NOMO-1 treated with dmso at 0.1 percent for 144 hours (cell line): ENCODE data around the gene LCOR.

Experiments
- DNase-seq: peaks from one replicate; lab custom pipeline; 2025; ENCODE audit not compliant: unreplicated experiment; lab: John Stamatoyannopoulos, UW

LCOR gene

GRCh38 chr10:97006364-97006763 is 174.3 kb downstream of the LCOR start:
- DNase-seq = no peak

DNA sequence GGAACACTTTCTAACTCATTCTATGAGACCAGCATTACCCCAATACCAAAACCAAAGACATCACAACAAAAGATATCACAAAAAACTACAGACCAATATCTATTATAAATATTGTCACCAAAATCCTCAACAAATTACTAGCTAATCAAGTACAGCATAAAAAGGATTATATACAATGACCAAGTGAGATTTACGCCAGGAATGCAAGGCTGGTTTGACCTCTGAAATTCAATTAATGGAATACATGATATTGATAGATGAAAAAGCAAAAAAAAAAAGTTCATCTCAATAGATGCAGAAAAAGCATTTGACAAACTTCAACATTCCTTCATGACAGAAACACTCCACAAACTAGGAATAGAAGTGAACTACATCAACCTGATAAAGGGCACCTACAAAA is 175.3 kb downstream of the LCOR start:
- no peak for DNase-seq

DNA sequence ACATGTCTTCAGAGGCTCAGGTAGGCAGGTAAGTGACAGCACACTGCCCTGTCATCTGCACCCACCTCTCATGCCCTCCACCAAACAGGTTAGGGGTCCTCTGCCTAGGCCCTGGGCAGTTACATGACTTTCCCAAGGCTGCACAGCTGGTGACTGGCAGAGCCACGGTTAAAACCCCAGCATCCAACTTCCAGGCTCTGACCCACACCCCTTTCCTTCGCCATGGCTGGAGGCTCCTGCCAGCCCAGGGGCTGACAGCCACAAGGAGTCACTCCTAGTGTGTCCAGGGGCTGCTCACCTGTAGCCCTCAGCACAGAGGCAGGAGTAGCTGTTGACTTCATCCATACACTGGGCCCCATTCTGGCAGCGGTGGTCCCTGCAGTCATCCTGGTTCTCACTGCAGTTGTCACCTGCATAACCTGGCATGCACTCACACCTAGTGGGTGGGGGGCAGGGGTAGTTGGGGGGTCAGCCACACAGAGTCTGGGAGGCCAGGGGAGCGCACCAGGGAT is 178.7 kb downstream of the LCOR start:
- DNase-seq = no peak

- no peak for DNase-seq
These were observed 179.3 kb downstream of the LCOR start for GRCh38 chr10:97011397-97011796.

DNA sequence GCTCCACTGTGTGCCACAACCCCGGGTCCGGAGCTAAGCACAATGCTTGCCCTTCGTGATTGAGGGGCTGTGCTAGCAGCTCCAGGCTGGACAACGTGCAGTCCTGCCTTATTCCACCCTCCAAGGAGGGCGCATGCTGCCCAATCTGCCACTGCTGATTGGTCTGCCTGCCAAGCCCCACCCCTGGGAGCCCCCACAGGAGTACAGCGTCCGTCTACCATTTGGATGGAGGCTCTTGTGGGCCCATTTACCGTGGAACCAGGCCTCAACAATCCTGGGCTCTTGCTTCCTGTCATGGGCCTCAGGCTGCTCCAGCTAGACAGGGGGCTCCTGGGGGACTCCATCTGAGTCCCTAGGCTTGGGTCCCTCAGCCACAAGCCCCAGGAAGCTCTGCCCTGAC is 180.4 kb downstream of the LCOR start:
- DNase-seq = no peak

DNA sequence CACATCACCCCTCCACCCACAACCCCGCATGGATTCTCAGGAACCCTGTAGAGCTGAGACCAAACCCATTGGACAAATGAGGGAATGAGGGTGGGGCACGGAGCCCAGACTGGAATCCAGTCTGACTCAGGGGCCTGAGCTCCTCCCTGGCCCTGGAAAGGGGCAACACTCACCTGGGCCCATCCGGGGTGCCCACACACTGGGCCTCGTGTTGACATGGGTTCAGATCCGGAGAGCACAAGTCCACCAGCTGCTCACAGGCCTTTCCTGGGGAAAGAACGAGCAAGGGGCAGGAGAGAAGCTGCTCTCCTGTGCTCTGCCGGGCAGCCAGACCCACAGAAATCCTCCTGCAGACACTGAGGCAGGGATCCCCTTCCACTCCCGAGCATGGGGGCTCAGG is 181.5 kb downstream of the LCOR start:
- no peak for DNase-seq

DNA sequence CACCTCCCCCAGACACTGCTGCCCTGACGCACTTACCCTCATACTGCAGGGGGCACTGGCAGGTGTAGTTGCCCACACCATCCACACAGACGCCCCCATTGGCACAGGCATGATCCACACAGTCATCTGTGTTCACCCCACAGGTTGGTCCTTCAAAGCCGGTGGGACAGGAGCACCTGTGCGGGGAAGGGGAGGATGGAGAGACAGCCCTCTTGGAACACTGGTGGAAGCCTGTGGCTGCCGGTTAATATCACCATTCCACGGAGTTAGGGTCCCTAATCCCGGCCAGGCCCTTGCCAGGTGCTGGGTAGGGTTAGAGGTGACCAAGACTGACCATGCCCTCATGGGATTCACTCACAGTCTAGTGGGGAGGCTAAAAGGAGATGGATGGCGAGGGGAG is 181.9 kb downstream of the LCOR start:
- no peak for DNase-seq

DNA sequence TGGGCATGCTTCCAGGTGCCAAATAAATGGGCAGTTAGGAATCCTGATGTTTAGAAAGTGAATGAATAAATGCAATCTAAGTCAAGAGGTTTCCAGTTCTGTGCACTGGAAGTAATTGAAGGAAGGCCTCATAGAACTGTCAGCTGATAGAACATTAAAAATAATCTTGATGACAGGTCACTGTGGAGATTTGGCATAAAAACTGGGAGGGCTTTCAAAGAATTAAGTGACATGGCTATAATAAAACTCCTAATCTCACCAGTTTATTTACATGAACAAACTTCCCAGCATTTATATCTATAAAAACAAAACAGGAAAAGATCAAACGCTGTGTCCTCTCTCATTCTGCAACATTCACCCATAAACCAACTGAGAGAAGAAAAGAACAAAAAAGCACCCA is 183.1 kb downstream of the LCOR start:
- DNase-seq = no peak

DNA sequence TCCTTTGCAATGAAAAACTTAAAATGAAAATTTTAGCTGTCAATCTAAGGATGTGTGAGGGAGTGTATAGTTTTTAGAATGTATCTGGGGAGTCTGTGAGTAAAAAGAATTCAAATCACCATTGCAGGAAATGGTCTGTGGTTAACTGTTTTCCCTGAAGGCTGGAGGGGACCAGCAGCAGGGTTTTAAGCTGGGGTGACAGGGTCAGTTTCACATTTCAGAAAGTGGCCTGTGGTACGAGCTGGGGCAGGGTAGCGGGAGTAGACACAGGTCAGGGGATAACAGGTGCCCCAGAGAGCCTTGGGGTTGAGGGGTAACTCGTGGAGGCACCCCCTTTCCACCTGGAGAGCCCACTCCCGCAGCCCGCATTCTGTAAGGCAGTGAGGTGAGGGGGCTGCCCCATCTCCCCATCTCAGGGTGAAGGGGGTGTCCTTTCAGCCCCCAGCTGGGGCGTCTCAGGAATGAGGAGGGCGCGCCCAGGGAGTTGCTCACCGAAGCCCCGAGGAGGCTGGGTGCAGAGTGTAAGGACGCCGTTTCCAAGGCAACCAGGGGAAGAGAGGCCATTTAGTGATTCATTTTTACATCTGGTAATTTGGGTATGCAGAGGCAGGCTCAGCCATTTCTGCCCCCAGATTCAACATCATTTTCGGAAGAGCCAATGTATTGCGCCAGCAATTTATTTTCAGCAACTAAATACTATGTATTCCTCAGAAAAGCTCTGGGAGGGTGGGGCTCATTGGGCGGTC is 184.8 kb downstream of the LCOR start:
- no peak for DNase-seq

DNA sequence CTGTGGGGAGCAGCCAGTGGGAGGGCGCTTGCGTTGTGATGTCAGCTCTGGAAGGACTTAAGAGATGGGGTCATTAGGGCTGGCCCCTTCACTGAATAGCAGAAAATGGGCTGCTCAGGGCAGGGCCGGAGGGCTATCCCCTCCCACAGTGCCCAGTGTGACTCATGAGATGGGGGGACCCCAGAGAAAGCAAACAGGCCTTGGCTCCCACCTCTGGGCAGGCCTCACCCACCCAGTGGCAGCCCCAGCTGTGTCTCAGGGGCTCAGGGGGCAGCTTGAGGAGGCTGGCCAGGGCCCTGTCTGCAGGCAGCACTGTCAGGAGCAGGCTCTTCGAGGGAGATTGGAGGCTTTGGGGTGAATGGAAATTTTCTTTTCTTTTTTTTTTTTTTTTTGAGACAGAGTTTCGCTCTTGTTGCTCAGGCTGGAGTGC is 185.4 kb downstream of the LCOR start:
- no peak for DNase-seq

GRCh38 chr10:97018251-97019212 is 186.4 kb downstream of the LCOR start:
- DNase-seq = no peak

DNA sequence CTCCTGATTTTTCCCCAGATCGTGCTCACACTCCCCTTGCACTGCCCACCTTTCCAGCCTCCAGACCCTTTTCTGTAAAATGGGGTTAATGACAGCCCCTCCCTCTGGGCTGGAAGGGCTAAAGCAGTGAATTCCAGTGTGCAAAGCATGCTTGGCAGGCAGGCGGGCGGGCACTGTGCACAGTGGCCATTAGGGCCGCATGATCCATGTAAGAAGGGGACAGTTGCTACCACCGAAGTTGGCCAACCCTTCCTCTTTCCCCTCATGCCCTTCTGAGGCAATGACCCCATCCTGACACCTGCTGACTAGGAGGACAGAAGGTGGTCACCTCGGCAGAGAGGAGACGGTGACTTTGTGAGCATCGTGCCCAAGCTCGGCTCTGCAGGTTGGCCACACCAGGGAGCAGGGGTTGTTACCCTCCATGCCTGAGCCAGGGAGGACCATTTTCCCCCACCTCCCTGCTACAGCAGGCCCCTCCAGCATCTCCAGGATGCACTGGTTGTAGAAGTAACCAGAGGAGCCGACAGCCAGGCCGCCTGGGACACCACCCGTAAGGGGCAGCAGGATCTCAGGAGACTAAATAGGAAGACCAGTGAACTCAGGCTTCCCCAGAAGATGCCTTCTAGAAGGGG is 187.2 kb downstream of the LCOR start:
- no peak for DNase-seq

GRCh38 chr10:97020452-97021400 is 188.6 kb downstream of the LCOR start:
- no peak for DNase-seq

DNA sequence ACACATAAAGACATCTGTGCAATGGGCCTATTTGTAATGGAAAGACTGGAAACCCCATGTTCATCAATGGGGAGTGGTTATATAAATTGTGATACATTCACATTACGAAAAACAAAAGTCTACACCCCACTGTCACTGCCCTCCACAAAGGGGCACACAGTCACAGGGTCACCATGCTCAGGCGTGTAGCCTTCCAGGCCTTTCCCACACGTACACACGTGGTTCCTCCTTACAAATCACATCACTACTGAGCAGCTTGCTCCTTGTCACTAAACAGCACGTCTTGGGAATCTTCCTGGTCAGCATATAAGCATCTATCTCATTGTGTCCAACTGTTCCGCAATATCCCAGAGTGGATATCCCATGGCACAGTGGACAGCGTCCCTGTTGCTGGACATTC is 190.5 kb downstream of the LCOR start:
- no peak for DNase-seq

GRCh38 chr10:97023401-97024167 is 191.5 kb downstream of the LCOR start:
- DNase-seq = no peak

- no peak for DNase-seq
These were observed 192.3 kb downstream of the LCOR start for GRCh38 chr10:97024168-97025073.

GRCh38 chr10:97025613-97026242 is 193.6 kb downstream of the LCOR start:
- peak; percentile 11 for DNase-seq
